ENCODE results near the gene GABRB2. TPM values are rescaled to one million over a fixed set of nuclear protein-coding genes. Genes with fewer than 3 reads are reported as not detected.

Gene GABRB2
- total and polyA plus RNA-seq, 4 donors, result 0.08 TPM; not detected in 3

- no peaks in the 10 kb centered on the region for H3K4me1 ChIP-seq (ENCODE audit: control insufficient read depth in 4 of 4, insufficient read depth in 4 of 4, low read length in 3 of 4)
- H3K27ac ChIP-seq (ENCODE audit: low read depth in 1 of 2, low read length in 2 of 2), result no peak overlapping the region
- WGBS, result 79% methylated on average over 2 of the region's 2 CpGs
- no peak overlapping the region for H3K4me3 ChIP-seq (ENCODE audit: low read depth in 1 of 3, low read length in 3 of 3)
- H3K36me3 ChIP-seq (ENCODE audit: control insufficient read depth in 4 of 4, insufficient read depth in 3 of 4, low read depth in 1 of 4, low read length in 3 of 4), result no peaks in the 10 kb centered on the region
- no peaks in the 10 kb centered on the region for H3K9me3 ChIP-seq (ENCODE audit: control insufficient read depth in 4 of 4, low read length in 3 of 4)
- no peak overlapping the region for H3K9ac ChIP-seq (ENCODE audit: low read depth in 1 of 2, low read length in 2 of 2)
- no peak for TF ChIP-seq NR2F2 (IDR thresholded peaks at IDR 0.05)
- TF ChIP-seq, protein P1, sequence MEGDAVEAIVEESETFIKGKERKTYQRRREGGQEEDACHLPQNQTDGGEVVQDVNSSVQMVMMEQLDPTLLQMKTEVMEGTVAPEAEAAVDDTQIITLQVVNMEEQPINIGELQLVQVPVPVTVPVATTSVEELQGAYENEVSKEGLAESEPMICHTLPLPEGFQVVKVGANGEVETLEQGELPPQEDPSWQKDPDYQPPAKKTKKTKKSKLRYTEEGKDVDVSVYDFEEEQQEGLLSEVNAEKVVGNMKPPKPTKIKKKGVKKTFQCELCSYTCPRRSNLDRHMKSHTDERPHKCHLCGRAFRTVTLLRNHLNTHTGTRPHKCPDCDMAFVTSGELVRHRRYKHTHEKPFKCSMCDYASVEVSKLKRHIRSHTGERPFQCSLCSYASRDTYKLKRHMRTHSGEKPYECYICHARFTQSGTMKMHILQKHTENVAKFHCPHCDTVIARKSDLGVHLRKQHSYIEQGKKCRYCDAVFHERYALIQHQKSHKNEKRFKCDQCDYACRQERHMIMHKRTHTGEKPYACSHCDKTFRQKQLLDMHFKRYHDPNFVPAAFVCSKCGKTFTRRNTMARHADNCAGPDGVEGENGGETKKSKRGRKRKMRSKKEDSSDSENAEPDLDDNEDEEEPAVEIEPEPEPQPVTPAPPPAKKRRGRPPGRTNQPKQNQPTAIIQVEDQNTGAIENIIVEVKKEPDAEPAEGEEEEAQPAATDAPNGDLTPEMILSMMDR (IDR thresholded peaks at IDR 0.05; ENCODE audit: low read depth, low read length, missing input control), result no peak
- TF ChIP-seq FOXA1 (IDR thresholded peaks at IDR 0.05), result no peak
- no peak for TF ChIP-seq SP1 (IDR thresholded peaks at IDR 0.05)
- no peak for TF ChIP-seq JUND (IDR thresholded peaks at IDR 0.05)
- TF ChIP-seq ATF3 (IDR thresholded peaks at IDR 0.05), result no peak
- TF ChIP-seq ZBTB33 (IDR thresholded peaks at IDR 0.05), result no peak
- no peak for TF ChIP-seq GABPA (IDR thresholded peaks at IDR 0.05 in 1 of 2, conservative IDR thresholded peaks at IDR 0.05 in 1 of 2)
- no peak for TF ChIP-seq FOXA2 (IDR thresholded peaks at IDR 0.05)
- TF ChIP-seq, protein P2, sequence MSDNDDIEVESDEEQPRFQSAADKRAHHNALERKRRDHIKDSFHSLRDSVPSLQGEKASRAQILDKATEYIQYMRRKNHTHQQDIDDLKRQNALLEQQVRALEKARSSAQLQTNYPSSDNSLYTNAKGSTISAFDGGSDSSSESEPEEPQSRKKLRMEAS (IDR thresholded peaks at IDR 0.05), result no peak
- no peak for TF ChIP-seq HNF4G (IDR thresholded peaks at IDR 0.05)
- no peak for TF ChIP-seq RAD21 (IDR thresholded peaks at IDR 0.05)
- no peak for TF ChIP-seq EGR1 (IDR thresholded peaks at IDR 0.05; ENCODE audit: low read depth in 2 of 2)
- no peak for TF ChIP-seq REST (IDR thresholded peaks at IDR 0.05)
- no peak for TF ChIP-seq TAF1 (conservative IDR thresholded peaks at IDR 0.05)
- DNase-seq (ENCODE audit: low spot score), result no peak
- no peaks in the 10 kb centered on the region for H3K27me3 ChIP-seq (ENCODE audit: control insufficient read depth in 4 of 4, insufficient read depth in 4 of 4, low read length in 3 of 4)
These were observed 202.3 kb downstream of the GABRB2 start for GRCh38 chr5:161344234-161344633.

DNA sequence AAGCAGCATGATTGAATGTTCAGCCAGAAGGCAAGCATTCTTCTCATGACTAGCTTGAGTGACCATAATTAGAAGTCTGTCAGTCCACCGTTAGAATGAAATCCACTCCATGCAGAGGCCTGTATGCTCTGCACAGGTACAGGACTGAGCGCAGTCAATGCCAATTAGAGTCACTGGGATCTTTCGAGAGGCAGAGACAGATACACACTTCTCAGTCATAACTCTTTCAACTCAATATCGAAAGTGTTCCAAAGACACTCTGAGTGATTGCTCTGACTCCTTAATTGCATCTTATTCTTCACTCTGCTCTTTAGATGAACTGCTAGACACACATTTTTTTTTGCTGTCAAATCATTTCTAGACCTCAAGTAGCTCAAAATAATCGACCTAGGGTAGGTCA, 203.6 kb downstream of the GABRB2 start:
- WGBS, result 65% methylated on average over 5 of the region's 5 CpGs
- H3K36me3 ChIP-seq (ENCODE audit: control insufficient read depth in 4 of 4, insufficient read depth in 3 of 4, low read depth in 1 of 4, low read length in 3 of 4), result no peaks in the 10 kb centered on the region
- DNase-seq (ENCODE audit: low spot score), result no peak
- no peaks in the 10 kb centered on the region for H3K4me1 ChIP-seq (ENCODE audit: control insufficient read depth in 4 of 4, insufficient read depth in 4 of 4, low read length in 3 of 4)
- no peak overlapping the region for H3K4me3 ChIP-seq (ENCODE audit: low read depth in 1 of 3, low read length in 3 of 3)
- H3K27me3 ChIP-seq (ENCODE audit: control insufficient read depth in 4 of 4, insufficient read depth in 4 of 4, low read length in 3 of 4), result no peaks in the 10 kb centered on the region
- no peak overlapping the region for H3K9ac ChIP-seq (ENCODE audit: low read depth in 1 of 2, low read length in 2 of 2)
- no peaks in the 10 kb centered on the region for H3K9me3 ChIP-seq (ENCODE audit: control insufficient read depth in 4 of 4, low read length in 3 of 4)
- H3K27ac ChIP-seq (ENCODE audit: low read depth in 1 of 2, low read length in 2 of 2), result no peak overlapping the region
- TF ChIP-seq, protein P2 (IDR thresholded peaks at IDR 0.05), result no peak
- no peak for TF ChIP-seq REST (IDR thresholded peaks at IDR 0.05)
- TF ChIP-seq RAD21 (IDR thresholded peaks at IDR 0.05), result no peak
- no peak for TF ChIP-seq YY1 (IDR thresholded peaks at IDR 0.05)
- TF ChIP-seq ZBTB33 (IDR thresholded peaks at IDR 0.05), result no peak
- TF ChIP-seq SP1 (IDR thresholded peaks at IDR 0.05), result no peak
- no peak for TF ChIP-seq NR2F2 (IDR thresholded peaks at IDR 0.05)
- TF ChIP-seq JUND (IDR thresholded peaks at IDR 0.05), result no peak
- no peak for TF ChIP-seq ATF3 (IDR thresholded peaks at IDR 0.05)

All from liver (tissue), 9 donors.